ENCODE measurements around the gene KLHL26. TPM values are rescaled to one million over a fixed set of nuclear protein-coding genes. Genes with fewer than 3 reads are reported as not detected.
A peak's percentile ranks its signal among the peaks of the same experiment; 100 is the strongest.

Gene KLHL26
- total RNA-seq, 4 donors from 2014 or later: 1.6 to 6.6 (median 3.4) TPM

DNA sequence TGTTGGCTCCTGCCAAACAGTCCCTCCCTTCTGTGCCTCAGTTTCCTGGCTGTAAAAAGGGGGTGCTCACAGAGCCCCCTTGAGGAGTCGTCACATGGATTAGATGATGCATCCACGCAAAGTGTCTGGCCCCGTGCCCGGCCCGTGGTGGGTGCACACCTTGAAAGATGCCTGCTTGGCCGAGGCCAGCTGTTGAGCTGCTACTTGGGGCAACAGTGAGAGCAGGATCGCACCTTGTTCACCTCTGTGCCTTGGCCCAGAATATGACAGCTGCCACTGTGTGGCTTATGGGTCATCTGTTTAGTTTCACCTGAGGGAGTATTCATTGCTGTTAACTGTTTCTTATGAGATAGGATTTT lies 64.4 kb downstream of the KLHL26 start:
- WGBS, 2 donors: 6 to 7% methylated on average over 2 to 6 of the region's 7 CpGs
- no peaks in the 10 kb centered on the region for H3K27me3 ChIP-seq
- H3K4me1 ChIP-seq: peaks cover 16 to 44% (median 21%) of the 10 kb centered on the region in 3 donors
- H3K4me3 ChIP-seq: peak overlapping the region; percentile 11 to 62 (median 46)
- H3K36me3 ChIP-seq: no peaks in the 10 kb centered on the region
- TF ChIP-seq, protein P1, sequence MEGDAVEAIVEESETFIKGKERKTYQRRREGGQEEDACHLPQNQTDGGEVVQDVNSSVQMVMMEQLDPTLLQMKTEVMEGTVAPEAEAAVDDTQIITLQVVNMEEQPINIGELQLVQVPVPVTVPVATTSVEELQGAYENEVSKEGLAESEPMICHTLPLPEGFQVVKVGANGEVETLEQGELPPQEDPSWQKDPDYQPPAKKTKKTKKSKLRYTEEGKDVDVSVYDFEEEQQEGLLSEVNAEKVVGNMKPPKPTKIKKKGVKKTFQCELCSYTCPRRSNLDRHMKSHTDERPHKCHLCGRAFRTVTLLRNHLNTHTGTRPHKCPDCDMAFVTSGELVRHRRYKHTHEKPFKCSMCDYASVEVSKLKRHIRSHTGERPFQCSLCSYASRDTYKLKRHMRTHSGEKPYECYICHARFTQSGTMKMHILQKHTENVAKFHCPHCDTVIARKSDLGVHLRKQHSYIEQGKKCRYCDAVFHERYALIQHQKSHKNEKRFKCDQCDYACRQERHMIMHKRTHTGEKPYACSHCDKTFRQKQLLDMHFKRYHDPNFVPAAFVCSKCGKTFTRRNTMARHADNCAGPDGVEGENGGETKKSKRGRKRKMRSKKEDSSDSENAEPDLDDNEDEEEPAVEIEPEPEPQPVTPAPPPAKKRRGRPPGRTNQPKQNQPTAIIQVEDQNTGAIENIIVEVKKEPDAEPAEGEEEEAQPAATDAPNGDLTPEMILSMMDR (IDR thresholded peaks at IDR 0.05): no peak
- TF ChIP-seq POLR2A (IDR thresholded peaks at IDR 0.05): no peak
- peak overlapping the region in 3 of 4 donors; percentile 70 to 83 (median 82) for H3K27ac ChIP-seq
- H3K9me3 ChIP-seq: no peaks in the 10 kb centered on the region
- no peak for DNase-seq
- intact Hi-C loops (cut with DNase I): no loop called here

DNA sequence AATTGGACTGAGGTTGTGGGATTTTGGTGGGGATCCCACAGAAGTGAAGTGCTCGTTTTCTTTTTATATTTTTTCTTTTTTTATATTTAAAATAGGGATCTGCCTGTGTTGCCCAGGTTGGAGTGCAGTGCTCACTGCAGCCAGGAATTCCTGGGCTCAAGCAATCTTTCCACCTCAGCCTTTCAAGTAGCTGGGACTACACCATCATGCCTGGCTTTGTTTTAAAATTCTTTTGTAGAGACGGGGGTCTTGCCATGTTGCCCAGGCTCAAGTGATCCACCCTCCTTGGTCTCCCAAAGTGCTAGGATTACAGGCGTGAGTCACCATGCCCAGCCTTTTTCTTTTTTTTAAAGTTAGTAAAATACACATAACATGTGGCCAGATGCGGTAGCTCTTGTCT lies 67.2 kb downstream of the KLHL26 start:
- no peak for DNase-seq
- H3K4me3 ChIP-seq: no peak overlapping the region
- no peaks in the 10 kb centered on the region for H3K9me3 ChIP-seq
- TF ChIP-seq, protein P1 (IDR thresholded peaks at IDR 0.05): no peak
- no peak for TF ChIP-seq POLR2A (IDR thresholded peaks at IDR 0.05)
- H3K27me3 ChIP-seq: no peaks in the 10 kb centered on the region
- intact Hi-C loops (cut with DNase I): no loop called here
- H3K27ac ChIP-seq: no peak overlapping the region
- 54 to 73% methylated on average over 4 of the region's 4 CpGs for WGBS, 2 donors
- no peaks in the 10 kb centered on the region for H3K36me3 ChIP-seq
- peaks cover 16 to 43% (median 21%) of the 10 kb centered on the region in 3 donors for H3K4me1 ChIP-seq

DNA sequence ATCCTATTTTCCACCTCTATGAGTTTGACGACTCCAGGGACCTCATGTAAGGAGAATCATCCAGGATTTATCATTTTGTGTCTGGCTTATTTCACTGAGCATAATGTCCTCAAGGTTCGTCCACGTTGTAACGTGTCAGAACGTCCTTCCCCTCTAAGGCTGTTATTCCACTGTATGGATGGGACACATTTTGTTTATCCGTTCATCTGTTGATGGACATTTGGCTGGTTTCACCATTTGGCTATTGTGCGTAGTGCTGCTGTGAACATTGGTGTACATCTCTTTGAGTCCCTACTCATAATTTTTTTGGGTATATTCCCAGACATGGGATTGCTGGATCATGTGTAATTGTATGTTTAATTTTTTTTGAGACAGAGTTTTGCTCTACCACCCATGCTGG lies 68.1 kb downstream of the KLHL26 start:
- no peaks in the 10 kb centered on the region for H3K9me3 ChIP-seq
- peaks cover 13 to 41% (median 16%) of the 10 kb centered on the region in 3 donors for H3K4me1 ChIP-seq
- WGBS, 2 donors: 78 to 85% methylated on average over 7 of the region's 7 CpGs
- no peak overlapping the region for H3K4me3 ChIP-seq
- peak overlapping the region in 1 of 4 donors; percentile 9 for H3K27ac ChIP-seq
- DNase-seq: no peak
- intact Hi-C loops (cut with DNase I): no loop called here
- H3K27me3 ChIP-seq: no peaks in the 10 kb centered on the region
- no peaks in the 10 kb centered on the region for H3K36me3 ChIP-seq
- TF ChIP-seq, protein P1 (IDR thresholded peaks at IDR 0.05): no peak
- no peak for TF ChIP-seq POLR2A (IDR thresholded peaks at IDR 0.05)

DNA sequence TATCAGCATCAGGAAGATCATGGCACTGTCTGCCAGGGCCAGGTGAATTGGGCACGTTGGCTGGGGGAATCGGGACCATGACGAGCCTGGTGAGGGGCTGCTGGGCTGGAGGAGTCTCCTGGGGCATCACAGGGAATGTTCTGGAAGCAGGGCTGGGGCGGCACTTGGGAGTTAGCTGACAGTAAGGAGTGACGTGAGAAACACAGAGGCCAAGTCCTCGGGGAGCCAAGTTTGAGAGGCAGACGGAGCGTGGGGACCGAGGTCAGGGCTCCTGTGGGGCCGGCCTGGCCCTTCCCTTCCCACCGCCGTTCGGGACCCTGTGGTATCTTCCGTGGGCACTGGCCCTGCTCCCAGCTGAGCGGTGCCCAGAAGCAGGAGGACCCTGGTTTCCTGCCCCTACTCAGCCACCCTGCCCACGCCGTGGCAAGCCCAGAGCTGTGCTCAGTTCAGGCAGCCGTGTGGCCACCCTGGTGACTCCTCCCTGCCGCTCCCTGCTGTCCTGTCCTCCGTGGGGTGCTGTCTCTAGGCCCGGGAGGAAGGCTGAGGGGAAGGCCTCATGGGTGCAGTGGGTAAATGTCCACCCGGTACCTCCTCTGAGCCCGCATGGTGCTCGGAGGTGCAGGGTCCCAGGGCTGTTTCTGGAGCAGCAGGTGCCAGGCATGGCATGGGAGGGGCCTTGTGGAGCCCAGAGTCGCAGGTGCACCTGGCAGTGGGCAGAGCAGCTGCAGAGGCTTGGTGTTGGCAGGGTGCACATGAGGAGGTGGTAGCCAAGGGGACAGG lies 71.8 kb downstream of the KLHL26 start:
- Histone ChIP-seq H3K36me3 (no peaks in the 10 kb centered on the region), H3K4me1 (peaks cover 0 to 38% (median 3%) of the 10 kb centered on the region in 3 donors), H3K27ac (no peak overlapping the region), H3K4me3 (no peak overlapping the region), H3K27me3 (no peaks in the 10 kb centered on the region), H3K9me3 (no peaks in the 10 kb centered on the region)
- no peak for TF ChIP-seq POLR2A (IDR thresholded peaks at IDR 0.05)
- TF ChIP-seq, protein P1 (IDR thresholded peaks at IDR 0.05): no peak
- WGBS, 2 donors: 80 to 81% methylated on average over 3 to 23 of the region's 25 CpGs
- DNase-seq: no peak
- intact Hi-C loops (cut with DNase I): no loop called here

DNA sequence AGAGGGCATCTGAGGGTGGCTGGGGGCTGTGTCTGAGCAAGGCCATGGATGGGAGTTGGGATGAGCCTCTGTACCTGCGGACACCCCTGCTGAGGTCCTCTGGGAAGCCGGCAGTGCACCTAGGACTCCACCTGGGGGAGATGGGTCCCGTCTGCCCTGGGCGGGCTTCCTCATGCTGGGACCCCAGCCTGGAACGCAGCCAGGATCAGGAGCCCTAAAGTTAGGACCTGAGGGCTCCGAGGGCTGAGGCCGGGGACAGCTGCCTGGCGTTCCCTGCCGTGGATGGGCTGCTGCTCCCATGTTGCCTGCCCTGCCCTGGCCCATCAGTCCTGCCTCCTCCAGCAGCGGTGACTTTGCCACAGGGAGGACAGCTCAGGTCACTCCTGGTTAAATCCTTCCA lies 72.7 kb downstream of the KLHL26 start:
- DNase-seq: no peak
- WGBS, 2 donors: 88 to 100% methylated on average over 4 to 5 of the region's 10 CpGs
- Histone ChIP-seq H3K27ac (no peak overlapping the region), H3K4me1 (peaks cover 0 to 38% (median 3%) of the 10 kb centered on the region in 3 donors), H3K9me3 (no peaks in the 10 kb centered on the region), H3K4me3 (no peak overlapping the region), H3K27me3 (no peaks in the 10 kb centered on the region), H3K36me3 (no peaks in the 10 kb centered on the region)
- TF ChIP-seq POLR2A (IDR thresholded peaks at IDR 0.05): no peak
- intact Hi-C loops (cut with DNase I): no loop called here
